ENCODE data around the gene TACC2. TPM values are rescaled to one million over a fixed set of nuclear protein-coding genes. Genes with fewer than 3 reads are reported as not detected.

Gene TACC2
- total RNA-seq, 1 experiment from 2014 or later: 5.5 TPM

DNA sequence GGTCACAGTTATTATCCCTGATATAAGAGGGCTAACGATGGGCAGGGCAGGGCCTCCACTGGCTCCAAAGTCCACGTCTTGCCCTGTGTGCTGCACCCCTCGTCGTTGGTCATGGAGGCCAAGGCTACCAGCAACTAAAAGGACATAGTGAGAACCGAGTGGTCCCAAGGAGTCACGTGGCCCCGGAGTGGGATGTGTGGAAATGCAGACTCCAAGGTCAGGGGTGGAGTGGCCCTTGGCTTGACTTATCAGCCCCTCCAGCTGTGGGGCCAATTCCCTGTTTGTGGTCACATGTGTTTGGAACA, 312.8 kb downstream of the TACC2 start:
- DNase-seq (ENCODE audit: low spot score): no peak
- in situ Hi-C loops (cut with HindIII; ENCODE audit: low sequenced_read_pairs): no loop called here

GRCh38 chr10:122302315-122302714, 313.4 kb downstream of the TACC2 start:
- in situ Hi-C loops (cut with HindIII; ENCODE audit: low sequenced_read_pairs): no loop called here
- DNase-seq (ENCODE audit: low spot score): no peak

DNA sequence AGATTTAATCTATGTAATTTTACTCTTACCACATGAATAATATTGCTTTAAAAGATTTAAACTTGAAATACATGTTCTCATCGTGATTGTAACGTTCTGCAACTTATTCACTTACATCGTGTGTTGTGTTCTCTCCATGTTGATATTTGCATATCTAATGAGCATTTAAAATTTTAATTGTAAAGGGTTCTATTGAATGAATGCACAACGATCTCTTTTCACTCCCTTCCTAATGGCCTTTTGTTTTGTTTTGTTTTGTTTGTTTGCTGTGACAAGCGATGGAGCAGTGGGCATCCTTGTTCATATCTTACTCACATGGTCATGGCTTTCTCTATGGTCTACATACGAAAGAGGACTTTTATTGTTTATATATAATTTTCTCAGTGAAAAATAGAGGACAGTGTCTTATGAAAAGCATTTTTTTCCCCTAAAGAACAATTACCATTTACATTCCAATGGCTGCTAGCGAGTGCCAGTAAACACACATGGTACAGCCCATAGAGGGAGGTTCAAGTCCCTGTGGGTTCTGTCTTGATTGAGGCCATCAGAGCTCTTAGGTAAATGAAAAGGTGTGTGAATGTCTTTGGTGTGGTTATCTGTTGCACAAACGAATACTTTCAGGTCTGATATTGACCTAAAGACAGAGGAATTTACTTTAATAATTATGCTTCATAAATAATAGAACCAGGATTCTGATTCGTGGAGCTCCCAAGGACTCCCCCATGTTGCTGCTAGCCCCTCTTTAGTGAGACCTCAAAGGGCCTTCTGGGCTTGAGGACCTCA, 314.5 kb downstream of the TACC2 start:
- in situ Hi-C loops (cut with HindIII; ENCODE audit: low sequenced_read_pairs): no loop called here
- DNase-seq (ENCODE audit: low spot score): no peak

Other genes starting within 250 kb of the TACC2 start
- gene ATE1, start 61.1 kb upstream of the TACC2 start, total RNA-seq (2014; rRNA removed; shearing (Covaris generic)): 35.6 and 58.1 TPM in 2 replicates
- gene NSMCE4A, start 13.9 kb upstream of the TACC2 start, total RNA-seq (2014; rRNA removed; shearing (Covaris generic)): 148 and 167 TPM in 2 replicates